Measurements from ENCODE around the gene EGFR.

The EGFR gene

GRCh38 chr7:55131142-55131929 lies 112.5 kb downstream of the EGFR start:
- DNase-seq, result no peak

GRCh38 chr7:55132550-55132889 lies 113.7 kb downstream of the EGFR start:
- DNase-seq, result no peak

GRCh38 chr7:55132890-55133551 lies 114.2 kb downstream of the EGFR start:
- DNase-seq, result no peak

GRCh38 chr7:55133630-55134358 lies 115.0 kb downstream of the EGFR start:
- DNase-seq, result no peak

GRCh38 chr7:55134359-55134725 lies 115.5 kb downstream of the EGFR start:
- DNase-seq, result no peak

- no peak for DNase-seq
These were observed 116.0 kb downstream of the EGFR start for GRCh38 chr7:55134786-55135185.

- DNase-seq, result no peak
These were observed 116.6 kb downstream of the EGFR start for GRCh38 chr7:55135462-55135861.

GRCh38 chr7:55138663-55139062 lies 119.8 kb downstream of the EGFR start:
- DNase-seq, result no peak

GRCh38 chr7:55140221-55140940 lies 121.6 kb downstream of the EGFR start:
- no peak for DNase-seq

GRCh38 chr7:55140941-55141278 lies 122.1 kb downstream of the EGFR start:
- DNase-seq, result no peak

- no peak for DNase-seq
These were observed 124.2 kb downstream of the EGFR start for GRCh38 chr7:55142919-55143600.

- DNase-seq, result no peak
These were observed 125.8 kb downstream of the EGFR start for GRCh38 chr7:55144333-55145317.

- no peak for DNase-seq
These were observed 126.8 kb downstream of the EGFR start for GRCh38 chr7:55145606-55146005.

GRCh38 chr7:55147101-55147500 lies 128.3 kb downstream of the EGFR start:
- DNase-seq, result no peak

- no peak for DNase-seq
These were observed 128.9 kb downstream of the EGFR start for GRCh38 chr7:55147736-55148135.

GRCh38 chr7:55148571-55148970 lies 129.8 kb downstream of the EGFR start:
- no peak for DNase-seq

GRCh38 chr7:55149001-55149400 lies 130.2 kb downstream of the EGFR start:
- no peak for DNase-seq

- DNase-seq, result no peak
These were observed 131.3 kb downstream of the EGFR start for GRCh38 chr7:55150166-55150565.

- DNase-seq, result no peak
These were observed 132.1 kb downstream of the EGFR start for GRCh38 chr7:55150709-55151451.

GRCh38 chr7:55152516-55152915 lies 133.7 kb downstream of the EGFR start:
- no peak for DNase-seq

- DNase-seq, result no peak
These were observed 135.3 kb downstream of the EGFR start for GRCh38 chr7:55154096-55154495.
